Measurements from ENCODE around the gene PLS3.

GRCh38 chrX:115652221-115652620, 91.2 kb downstream of the PLS3 start:
- TF ChIP-seq CTCF (IDR thresholded peaks at IDR 0.05) (no peak), EP300 (IDR thresholded peaks at IDR 0.05) (no peak)
